Upper lobe of left lung (tissue), 6 donors: ENCODE measurements around the gene GABRE. TPM values are rescaled to one million over a fixed set of nuclear protein-coding genes. Genes with fewer than 3 reads are reported as not detected.
"Not testable (repeated sequence)": the region's sequence is repeated elsewhere in the genome, so short reads cannot be mapped to it uniquely, and the experiment has no call there.

Source experiments
- ATAC-seq, 2 donors: fragments of 200-7000 bp; cut with Tn5 transposase; one replicate each; pipeline ENCODE4 v1.9.1; 2022; ENCODE audit warnings: mild to moderate bottlenecking in 2 of 2, moderate library complexity in 2 of 2; ENCODE audit not compliant: low FRiP score in 2 of 2
- DNase-seq, 2 donors: peaks; one replicate each; pipeline ENCODE4 v3.0.0-alpha.2; 2019 to 2020
- H3K27ac ChIP-seq, 4 donors: fragments of 200-600 bp; sonication (generic); one replicate each; pipeline ENCODE4 v1.5.1; 2016 to 2019
- H3K27me3 ChIP-seq, 4 donors: fragments of 200-600 bp; sonication (generic); one replicate each; pipeline ENCODE4 v1.5.1; 2017 to 2019
- H3K36me3 ChIP-seq, 4 donors: fragments of 200-600 bp; sonication (generic); one replicate each; pipeline ENCODE4 v1.5.1; 2016 to 2019
- H3K4me1 ChIP-seq, 4 donors: fragments of 200-600 bp; sonication (generic); one replicate each; pipeline ENCODE4 v1.5.1; 2018 to 2019
- H3K4me3 ChIP-seq, 4 donors: fragments of 200-600 bp; sonication (generic); one replicate each; pipeline ENCODE4 v1.5.1; 2017 to 2019; ENCODE audit warnings: mild to moderate bottlenecking in 2 of 4, moderate library complexity in 1 of 4
- H3K9me3 ChIP-seq, 4 donors: fragments of 200-600 bp; sonication (generic); one replicate each; pipeline ENCODE4 v1.5.1; 2018 to 2019
- EP300 ChIP-seq, 4 donors: sonication (generic); formaldehyde crosslinking; IDR thresholded peaks; one replicate each; pipeline ENCODE4 v1.5.1; 2017; ENCODE audit warnings: antibody characterized with exemption in 4 of 4, control low read depth in 2 of 4
- POLR2A ChIP-seq, 4 donors: fragments of 450-650 bp; IDR thresholded peaks; one replicate each; pipeline ENCODE4 v1.5.1; 2016 to 2017; ENCODE audit warnings: antibody characterized with exemption in 4 of 4, mild to moderate bottlenecking in 2 of 4
- POLR2AphosphoS5 ChIP-seq, 2 donors: sonication (generic); formaldehyde crosslinking; IDR thresholded peaks; one replicate each; pipeline ENCODE4 v1.5.1; 2017; ENCODE audit warnings: antibody characterized with exemption in 2 of 2
- WGBS, 2 donors: methylation state at CpG; one replicate each; pipeline ENCODE4 v1.1.5; 2017 to 2018; 5-methylcytosine and 5-hydroxymethylcytosine counted together
- total RNA-seq, 6 donors: library from RNA; depleted of rRNA in 4 of 6; stranded (reverse); fragments of >200 nt in 4 of 6; gene quantifications; one replicate each; pipeline versions ENCODE4 v1.1.0 to v1.2.1, GENCODE V29; 2016 to 2021
- TF ChIP-seq, protein P1 (sequence below), 6 experiments: fragments of 450-650 bp in 4 of 6; fragments of 200-600 bp in 2 of 6; sonication (generic) in 2 of 6; IDR thresholded peaks; one replicate each; pipeline ENCODE4 v1.5.1; 2016 to 2019; ENCODE audit warnings: antibody characterized with exemption in 6 of 6
- donor health status: DM: no; HTN: no; CAD: no; lungs with moderate emphysema.
- donor health status: DM: no; HTN: yes; CAD: no; lungs with severe emphysema.

Gene GABRE
- total RNA-seq, 6 donors from 2014 or later: 21.7 to 139 (median 41.8) TPM

DNA sequence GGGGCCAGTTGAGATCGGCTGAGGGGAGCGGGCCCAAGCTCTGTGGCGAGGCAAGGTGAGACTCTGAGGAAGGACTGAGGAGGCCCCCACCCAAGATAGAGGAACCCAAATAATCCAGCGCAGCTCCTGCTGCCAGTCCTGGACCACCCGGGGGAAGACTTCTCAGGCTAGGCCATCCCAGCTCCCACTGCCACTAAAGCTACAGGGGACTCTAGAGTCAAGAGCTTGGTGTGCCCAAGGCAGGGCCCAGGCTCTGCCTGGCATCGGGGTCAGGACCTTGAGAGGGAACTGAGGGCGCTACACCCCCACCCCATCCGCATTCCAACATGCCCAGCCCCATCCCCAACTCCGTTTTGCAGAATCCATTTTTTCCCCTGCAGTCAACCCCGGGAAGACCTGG is 53.2 kb downstream of the GABRE start:
- no peak overlapping the region for H3K27ac ChIP-seq
- H3K4me1 ChIP-seq: no peaks in the 10 kb centered on the region
- H3K4me3 ChIP-seq: no peak overlapping the region
- no peaks in the 10 kb centered on the region for H3K9me3 ChIP-seq
- DNase-seq (no peak), ATAC-seq (peak in 1 of 2 donors; percentile 22)
- TF ChIP-seq EP300 (IDR thresholded peaks at IDR 0.05): no peak
- TF ChIP-seq, protein P1, sequence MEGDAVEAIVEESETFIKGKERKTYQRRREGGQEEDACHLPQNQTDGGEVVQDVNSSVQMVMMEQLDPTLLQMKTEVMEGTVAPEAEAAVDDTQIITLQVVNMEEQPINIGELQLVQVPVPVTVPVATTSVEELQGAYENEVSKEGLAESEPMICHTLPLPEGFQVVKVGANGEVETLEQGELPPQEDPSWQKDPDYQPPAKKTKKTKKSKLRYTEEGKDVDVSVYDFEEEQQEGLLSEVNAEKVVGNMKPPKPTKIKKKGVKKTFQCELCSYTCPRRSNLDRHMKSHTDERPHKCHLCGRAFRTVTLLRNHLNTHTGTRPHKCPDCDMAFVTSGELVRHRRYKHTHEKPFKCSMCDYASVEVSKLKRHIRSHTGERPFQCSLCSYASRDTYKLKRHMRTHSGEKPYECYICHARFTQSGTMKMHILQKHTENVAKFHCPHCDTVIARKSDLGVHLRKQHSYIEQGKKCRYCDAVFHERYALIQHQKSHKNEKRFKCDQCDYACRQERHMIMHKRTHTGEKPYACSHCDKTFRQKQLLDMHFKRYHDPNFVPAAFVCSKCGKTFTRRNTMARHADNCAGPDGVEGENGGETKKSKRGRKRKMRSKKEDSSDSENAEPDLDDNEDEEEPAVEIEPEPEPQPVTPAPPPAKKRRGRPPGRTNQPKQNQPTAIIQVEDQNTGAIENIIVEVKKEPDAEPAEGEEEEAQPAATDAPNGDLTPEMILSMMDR (IDR thresholded peaks at IDR 0.05): no peak
- no peak for TF ChIP-seq POLR2AphosphoS5 (IDR thresholded peaks at IDR 0.05)
- TF ChIP-seq POLR2A (IDR thresholded peaks at IDR 0.05): no peak
- WGBS, 2 donors: 86 to 100% methylated on average over 2 to 10 of the region's 10 CpGs
- H3K36me3 ChIP-seq: no peaks in the 10 kb centered on the region
- H3K27me3 ChIP-seq: no peaks in the 10 kb centered on the region

DNA sequence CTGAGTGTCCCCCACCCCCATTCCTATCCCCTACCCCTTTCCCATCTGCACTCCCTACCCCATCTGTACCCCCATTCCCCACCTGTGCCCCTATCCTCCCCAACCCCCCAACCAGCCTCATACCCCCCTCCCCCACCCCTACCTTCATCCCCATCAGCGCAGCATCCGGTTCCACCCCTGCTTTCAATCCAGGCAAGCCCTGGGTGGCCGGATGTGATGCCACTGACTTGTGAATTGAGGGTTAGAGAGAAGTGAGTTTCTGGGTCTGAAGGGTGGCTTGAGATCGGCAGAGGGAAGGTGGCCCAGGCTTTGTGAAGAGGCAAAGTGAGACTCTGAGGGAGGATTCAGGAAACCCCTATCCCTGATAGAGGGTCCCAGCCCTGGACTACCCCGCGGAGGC is 53.9 kb downstream of the GABRE start:
- TF ChIP-seq POLR2AphosphoS5 (IDR thresholded peaks at IDR 0.05) (no peak), EP300 (IDR thresholded peaks at IDR 0.05) (no peak), POLR2A (IDR thresholded peaks at IDR 0.05) (no peak)
- TF ChIP-seq, protein P1 (IDR thresholded peaks at IDR 0.05): no peak
- H3K36me3 ChIP-seq: no peaks in the 10 kb centered on the region
- no peak for ATAC-seq

DNA sequence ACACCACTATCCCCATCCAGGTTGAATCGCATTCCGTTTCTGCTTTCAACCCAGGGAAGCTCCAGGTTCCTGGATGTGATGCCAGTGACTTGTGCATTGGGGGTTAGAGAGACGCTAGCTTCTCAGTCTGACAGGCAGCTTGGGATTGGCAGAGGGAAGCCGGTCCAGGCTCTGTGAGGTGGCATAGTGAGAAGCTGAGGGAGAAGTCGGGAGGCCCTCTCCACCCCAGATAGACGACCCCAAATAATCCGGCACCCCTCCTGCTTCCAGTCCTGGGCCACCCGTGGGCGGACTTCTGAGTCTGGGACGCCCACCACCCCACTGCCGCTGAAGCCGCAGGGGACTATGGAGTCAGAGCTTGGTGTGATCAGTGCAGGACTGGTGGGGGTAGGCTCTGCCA is 54.4 kb downstream of the GABRE start:
- no peak for DNase-seq
- ATAC-seq: no peak
- TF ChIP-seq EP300 (IDR thresholded peaks at IDR 0.05) (no peak), POLR2A (IDR thresholded peaks at IDR 0.05) (no peak)
- Histone ChIP-seq H3K4me3 (no peak overlapping the region), H3K27ac (no peak overlapping the region), H3K36me3 (no peaks in the 10 kb centered on the region), H3K9me3 (no peaks in the 10 kb centered on the region), H3K27me3 (no peaks in the 10 kb centered on the region), H3K4me1 (no peaks in the 10 kb centered on the region)
- WGBS, 2 donors: 98% methylated on average over 12 of the region's 12 CpGs; no CpG with 5 or more reads in 1 of the 2 donors

More for the DNA sequence above, 53.9 kb downstream of the GABRE start:
- no peaks in the 10 kb centered on the region for H3K27me3 ChIP-seq
- no peak for DNase-seq
- no peaks in the 10 kb centered on the region for H3K4me1 ChIP-seq
- no peak overlapping the region for H3K27ac ChIP-seq
- 74 to 76% methylated on average over 2 to 6 of the region's 6 CpGs for WGBS, 2 donors
- H3K4me3 ChIP-seq: no peak overlapping the region
- H3K9me3 ChIP-seq: no peaks in the 10 kb centered on the region

DNA sequence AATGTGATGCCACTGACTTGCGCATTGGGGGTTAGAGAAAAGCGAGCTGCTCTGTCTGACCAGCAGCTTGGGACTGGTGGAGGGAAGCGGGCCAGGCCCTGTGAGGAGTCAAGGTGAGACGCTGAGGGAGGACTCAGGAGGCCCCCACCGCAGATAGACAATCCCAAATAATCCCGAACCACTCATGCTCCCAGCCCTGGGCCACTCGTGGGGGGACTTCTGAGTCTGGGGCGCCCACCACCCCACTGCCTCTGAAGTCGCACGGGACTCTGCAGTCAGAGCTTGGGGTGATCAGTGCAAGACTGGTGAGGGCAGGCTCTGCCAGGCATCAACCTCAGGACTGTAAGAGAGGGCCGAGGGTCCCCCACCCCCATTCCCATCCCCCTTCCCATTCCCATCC is 54.9 kb downstream of the GABRE start:
- ATAC-seq (no peak), DNase-seq (no peak)
- H3K27me3 ChIP-seq: no peaks in the 10 kb centered on the region
- H3K36me3 ChIP-seq: no peaks in the 10 kb centered on the region
- WGBS, 2 donors: 93 to 95% methylated on average over 5 to 11 of the region's 11 CpGs
- no peaks in the 10 kb centered on the region for H3K4me1 ChIP-seq
- no peaks in the 10 kb centered on the region for H3K9me3 ChIP-seq
- no peak overlapping the region for H3K27ac ChIP-seq
- H3K4me3 ChIP-seq: no peak overlapping the region
- no peak for TF ChIP-seq EP300 (IDR thresholded peaks at IDR 0.05)
- TF ChIP-seq, protein P1 (IDR thresholded peaks at IDR 0.05): no peak
- no peak for TF ChIP-seq POLR2A (IDR thresholded peaks at IDR 0.05)
- TF ChIP-seq POLR2AphosphoS5 (IDR thresholded peaks at IDR 0.05): no peak

DNA sequence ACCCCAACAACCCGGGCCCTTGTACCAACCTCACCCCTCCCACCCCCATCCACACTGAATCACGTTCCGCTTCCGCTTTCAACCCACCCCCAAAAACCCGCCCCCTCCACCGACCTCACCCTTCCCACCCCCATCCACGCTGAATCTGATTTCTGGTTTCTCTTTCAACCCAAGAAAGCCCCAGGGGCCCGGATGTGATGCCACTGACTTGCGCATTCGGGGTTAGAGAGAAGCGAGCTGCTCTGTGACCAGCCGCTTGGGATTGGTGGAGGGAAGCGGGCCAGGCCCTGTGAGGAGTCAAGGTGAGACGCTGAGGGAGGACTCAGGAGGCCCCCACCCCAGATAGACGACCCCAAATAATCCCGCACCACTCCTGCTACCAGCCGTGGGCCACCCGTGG is 55.7 kb downstream of the GABRE start:
- not testable (repeated sequence) for ATAC-seq, H3K4me1 ChIP-seq, H3K9me3 ChIP-seq, DNase-seq, H3K36me3 ChIP-seq, H3K27me3 ChIP-seq, H3K4me3 ChIP-seq, H3K27ac ChIP-seq
- WGBS, 2 donors: 89% methylated on average over 12 of the region's 18 CpGs; no CpG with 5 or more reads in 1 of the 2 donors

DNA sequence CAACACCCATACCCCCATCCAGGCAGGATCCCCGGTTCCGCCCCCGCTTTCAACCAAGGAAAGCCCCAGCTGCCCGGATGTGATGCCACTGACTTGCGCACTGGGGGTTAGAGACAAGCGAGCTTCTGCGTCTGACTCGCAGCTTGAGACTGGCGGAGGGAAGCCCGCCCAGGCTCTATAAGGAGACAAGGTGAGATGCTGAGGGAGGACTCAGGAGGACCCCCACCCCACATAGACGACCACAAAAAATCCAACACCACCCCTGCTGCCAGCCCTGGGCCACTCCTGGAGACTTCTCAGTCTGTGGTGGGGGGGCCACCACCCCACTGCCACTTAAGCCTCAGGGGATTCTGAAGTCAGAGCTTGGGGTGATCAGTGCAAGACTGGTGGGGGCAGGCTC is 61.7 kb downstream of the GABRE start, which contains the start of gene MAGEA4:
Gene MAGEA4 (plus strand): TSS at position 110 of the 400 bp plus-strand sequence. CDS start 10,776 bp downstream, outside the sequence.
- no peaks in the 10 kb centered on the region for H3K4me1 ChIP-seq
- peak in 1 of 2 donors; percentile 51 for ATAC-seq

More for the DNA sequence above, 61.7 kb downstream of the GABRE start, which contains the start of gene MAGEA4:
- TF ChIP-seq POLR2A (IDR thresholded peaks at IDR 0.05): no peak
- TF ChIP-seq POLR2AphosphoS5 (IDR thresholded peaks at IDR 0.05): no peak
- TF ChIP-seq, protein P1 (IDR thresholded peaks at IDR 0.05): no peak
- TF ChIP-seq EP300 (IDR thresholded peaks at IDR 0.05): no peak
- DNase-seq: no peak
- Histone ChIP-seq H3K27me3 (no peaks in the 10 kb centered on the region), H3K9me3 (no peaks in the 10 kb centered on the region), H3K36me3 (no peaks in the 10 kb centered on the region), H3K27ac (no peak within 1 kb of the TSS), H3K4me3 (no peak within 1 kb of the TSS)
- WGBS, 2 donors: 97% methylated on average over 10 of the region's 11 CpGs; no CpG with 5 or more reads in 1 of the 2 donors
